CD4-positive, alpha-beta T cell treated with Interleukin-12 subunit alpha and Interleukin-12 subunit beta, for 1 hour (primary cell): ENCODE data around the gene PKIB.
"Not testable (repeated sequence)": the region's sequence is repeated elsewhere in the genome, so short reads cannot be mapped to it uniquely, and the experiment has no call there.

ENCODE experiments used
- DNase-seq: peaks from one replicate; pipeline ENCODE4 v3.0.0-alpha.2; 2020

PKIB gene

DNA sequence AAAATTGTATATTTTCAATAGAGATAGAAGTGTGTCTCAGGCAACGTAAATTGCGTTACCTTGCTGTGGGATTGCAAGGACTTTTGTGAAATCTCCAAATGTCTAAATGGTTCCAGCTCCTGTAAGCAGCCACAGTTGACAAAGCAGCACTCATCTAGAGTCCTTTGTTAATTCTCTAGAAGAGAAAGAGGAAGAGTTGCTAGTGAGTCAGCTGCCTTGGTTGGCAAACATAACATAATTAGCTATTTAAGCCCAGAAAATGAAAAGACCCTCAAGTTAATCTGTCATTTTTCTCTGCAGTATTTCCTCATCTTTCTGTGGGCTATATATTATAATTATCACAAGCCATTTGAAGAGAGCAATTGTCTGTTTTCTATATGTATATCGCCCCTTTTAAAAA lies 102.9 kb downstream of the PKIB start:
- no peak for DNase-seq

DNA sequence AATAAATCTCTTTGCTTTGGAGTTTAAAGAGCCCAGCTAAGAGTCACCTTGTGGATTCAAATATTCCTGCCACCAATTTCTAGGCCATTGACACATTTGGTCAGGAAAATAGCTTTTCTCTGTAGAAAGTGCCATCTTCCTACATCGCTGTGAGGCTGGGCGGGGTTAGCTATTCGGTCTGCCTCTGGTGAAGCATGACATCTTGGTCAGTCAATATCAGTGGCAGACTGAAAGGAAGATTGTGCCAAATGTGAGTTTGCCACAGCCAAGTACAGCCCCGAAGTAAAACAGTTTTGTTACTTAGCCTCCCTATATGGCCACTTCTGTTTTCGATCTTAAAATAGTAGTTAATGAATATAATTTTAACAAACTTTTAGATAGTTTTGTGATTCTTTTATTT lies 103.9 kb downstream of the PKIB start:
- DNase-seq, result no peak

DNA sequence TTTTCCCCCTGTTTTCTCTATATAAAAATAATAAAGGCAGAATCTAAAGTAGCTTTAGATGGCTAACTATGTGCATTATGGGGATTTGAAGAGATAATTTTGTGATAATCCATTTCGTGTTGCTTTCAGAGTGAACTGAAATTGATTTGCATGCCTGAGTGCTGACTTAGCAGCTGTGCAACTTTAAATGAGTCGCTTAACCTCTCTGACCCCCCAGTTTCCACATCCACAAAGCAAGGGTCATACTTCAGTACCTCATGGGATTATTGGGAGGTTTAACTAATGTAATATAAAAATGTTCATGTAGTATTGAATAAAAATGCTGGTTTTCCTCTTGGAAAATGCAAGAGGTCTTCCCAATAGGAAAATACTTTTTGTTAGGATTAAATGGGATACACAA lies 105.5 kb downstream of the PKIB start:
- no peak for DNase-seq

DNA sequence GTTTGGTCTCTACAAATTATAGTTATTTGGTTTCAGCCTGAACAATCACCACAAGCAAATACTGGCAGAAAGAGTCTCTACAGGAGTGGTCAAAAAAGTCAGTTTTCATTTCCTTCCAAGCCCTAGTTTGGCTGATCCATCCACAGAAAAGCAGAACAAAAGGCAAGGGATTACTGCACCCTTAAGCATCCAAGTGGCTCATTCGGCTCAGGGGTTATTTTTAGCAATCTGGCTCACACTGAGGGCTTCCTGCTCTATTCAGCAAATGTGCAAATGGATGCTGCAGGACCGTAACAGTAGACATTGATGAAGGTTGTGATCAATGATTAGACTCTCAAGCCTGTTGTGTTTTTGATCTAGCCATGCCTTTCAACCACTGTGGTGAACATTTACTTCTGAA lies 107.1 kb downstream of the PKIB start:
- DNase-seq, result no peak

DNA sequence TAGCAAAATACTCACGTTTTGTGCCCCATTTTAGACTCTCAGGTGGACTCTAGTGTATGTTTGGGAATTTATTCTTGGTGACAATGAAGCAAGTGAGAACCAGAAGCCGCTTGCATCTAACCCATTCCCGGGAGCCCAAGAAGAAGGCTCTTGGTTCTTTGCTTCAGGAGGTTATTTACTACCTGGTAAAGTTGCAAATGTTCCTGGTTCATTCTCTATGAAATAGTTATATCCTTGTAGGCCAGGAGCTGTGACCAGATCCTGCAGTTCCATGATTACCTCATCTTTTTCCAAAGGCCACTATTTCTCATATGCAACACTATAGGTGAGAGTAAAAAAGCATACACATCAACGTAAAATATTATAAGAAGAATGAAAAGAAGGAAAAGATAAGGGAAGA lies 108.4 kb downstream of the PKIB start:
- no peak for DNase-seq

DNA sequence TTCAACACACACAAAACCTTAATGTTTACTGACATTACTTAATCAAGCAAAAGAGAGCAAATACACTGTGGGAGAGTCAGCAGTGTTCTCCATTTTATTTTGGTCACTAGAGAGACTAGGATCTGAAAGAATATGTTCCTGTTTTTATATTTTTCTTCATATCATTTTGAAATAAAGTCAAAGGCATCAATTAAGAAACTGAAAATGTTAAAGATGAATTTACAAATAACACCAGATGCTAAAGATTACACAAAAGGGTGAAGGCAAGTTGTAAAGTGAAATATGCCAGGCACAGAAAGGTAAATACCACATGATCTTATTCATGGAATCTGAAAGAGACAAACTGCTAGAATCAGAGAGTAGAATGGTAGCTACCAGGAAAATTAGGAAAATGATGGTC lies 109.0 kb downstream of the PKIB start:
- no peak for DNase-seq

DNA sequence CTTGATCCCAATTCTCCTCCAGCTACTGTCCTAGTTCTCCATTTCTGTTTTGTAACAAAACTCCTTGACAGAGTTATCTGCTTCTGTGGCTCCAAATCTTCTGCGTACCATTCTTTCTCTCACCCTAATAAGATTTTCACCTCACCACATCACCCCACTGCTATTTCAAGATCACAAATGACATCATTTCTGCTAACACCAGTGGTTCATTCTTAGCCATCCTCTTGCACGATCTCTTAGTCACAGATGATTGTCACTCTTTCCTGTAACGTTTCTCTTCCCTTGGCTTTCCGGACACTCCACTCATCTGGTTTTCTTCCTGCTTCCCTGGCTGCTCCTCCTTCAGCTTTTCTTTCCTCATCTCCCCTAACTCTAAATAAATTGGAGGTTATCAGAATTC lies 112.5 kb downstream of the PKIB start:
- no peak for DNase-seq

DNA sequence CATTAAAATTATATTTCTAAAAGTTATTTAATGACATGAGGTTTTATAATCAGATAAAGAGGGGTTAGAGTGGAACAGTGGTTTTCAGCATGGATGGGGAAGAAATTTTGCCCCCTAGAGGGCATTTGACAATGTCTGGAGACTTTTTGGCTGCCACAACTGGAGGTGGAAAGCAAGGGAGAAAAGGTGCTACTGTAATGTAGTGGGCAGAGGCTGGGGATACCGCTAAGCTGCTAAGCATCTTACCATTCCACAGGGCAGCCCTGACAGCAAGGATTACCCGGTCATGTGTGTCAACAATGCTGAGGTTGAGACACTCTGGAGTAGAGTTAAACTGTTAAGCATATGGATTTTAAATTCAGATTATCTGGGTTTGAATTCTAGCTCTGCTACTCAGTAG lies 116.4 kb downstream of the PKIB start:
- DNase-seq, result no peak

DNA sequence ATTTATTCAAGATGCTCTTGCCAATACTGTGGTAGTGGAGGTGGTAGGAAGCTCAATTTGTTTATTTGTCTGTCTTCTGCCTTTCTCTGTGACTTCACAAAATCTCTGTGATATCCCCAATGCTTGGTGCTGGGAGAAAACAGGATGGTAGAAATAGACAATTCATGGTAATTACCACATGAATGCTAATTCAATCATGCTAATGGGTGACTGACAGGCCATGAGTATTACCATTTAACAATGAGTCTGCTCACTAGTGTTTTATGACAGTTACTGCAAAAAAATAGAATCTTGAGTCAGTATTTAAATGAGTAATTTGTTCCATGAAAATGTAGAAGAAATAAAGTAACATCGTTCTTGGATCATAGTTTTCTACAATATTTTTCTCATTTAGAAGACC lies 117.0 kb downstream of the PKIB start:
- DNase-seq, result no peak

DNA sequence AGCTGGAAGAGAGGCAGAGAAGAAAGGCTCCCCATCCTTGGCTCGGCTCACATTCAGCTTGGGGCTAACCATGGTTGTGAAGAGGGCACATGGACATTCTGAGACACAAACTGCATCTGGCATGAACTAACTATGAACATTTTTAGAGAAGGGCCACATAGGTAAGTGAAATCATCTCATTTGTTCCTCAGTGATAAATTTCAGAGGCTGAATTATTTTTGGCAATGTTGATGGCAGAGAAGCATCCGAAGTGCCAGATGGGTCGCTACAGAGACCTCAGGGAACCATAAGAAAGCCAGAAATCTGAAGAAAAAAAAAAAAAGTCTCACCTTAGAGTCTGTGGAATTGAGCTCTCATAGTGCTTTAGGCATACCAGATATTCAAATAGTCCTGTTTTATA lies 120.1 kb downstream of the PKIB start:
- no peak for DNase-seq

DNA sequence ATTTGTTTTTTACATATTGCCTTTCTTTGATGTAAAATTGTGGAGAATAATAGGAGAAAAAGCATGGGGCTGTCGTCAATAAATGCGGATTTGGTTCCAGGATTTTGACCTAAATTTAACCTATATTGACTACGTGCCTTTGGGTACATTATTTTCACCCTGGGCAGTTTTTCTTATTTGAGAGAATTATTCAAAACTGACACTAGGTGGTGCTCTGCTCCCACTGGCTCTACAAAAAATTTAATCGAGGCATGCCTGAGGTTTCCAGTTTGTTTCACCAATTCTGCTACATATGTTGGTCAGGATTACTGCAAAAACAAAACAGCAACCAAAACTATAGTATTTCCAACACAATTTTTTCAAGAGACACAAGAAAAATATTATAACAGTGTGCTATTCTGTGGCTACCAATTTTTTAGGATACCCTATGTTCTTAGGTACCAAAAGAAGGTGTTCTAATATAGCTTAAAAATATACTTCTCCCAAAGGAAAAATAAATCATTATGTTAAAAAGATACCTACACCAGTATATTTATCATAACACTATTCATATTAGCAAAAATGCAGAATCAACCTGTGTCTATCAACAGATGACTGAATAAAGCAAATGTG lies 120.7 kb downstream of the PKIB start:
- peak; percentile 23 for DNase-seq

DNA sequence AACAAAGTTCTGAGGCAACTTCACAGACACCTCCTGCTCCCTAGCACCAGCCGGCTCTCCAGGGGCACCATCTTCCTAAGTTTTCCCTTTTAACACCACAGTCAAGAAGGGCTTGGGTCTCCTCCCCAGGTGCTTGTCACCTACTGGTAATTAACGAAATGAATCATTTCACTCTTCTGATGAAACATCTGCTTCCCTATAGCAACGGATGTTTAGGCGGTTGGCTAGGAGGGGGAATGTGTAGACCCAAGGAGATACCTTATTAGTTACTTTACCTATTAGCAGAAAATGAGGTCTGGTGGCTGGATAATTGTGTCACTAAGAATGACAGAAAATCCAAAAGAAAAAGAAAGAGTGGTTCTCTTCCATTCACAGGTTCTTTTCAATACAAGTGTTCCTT lies 123.1 kb downstream of the PKIB start:
- no peak for DNase-seq

DNA sequence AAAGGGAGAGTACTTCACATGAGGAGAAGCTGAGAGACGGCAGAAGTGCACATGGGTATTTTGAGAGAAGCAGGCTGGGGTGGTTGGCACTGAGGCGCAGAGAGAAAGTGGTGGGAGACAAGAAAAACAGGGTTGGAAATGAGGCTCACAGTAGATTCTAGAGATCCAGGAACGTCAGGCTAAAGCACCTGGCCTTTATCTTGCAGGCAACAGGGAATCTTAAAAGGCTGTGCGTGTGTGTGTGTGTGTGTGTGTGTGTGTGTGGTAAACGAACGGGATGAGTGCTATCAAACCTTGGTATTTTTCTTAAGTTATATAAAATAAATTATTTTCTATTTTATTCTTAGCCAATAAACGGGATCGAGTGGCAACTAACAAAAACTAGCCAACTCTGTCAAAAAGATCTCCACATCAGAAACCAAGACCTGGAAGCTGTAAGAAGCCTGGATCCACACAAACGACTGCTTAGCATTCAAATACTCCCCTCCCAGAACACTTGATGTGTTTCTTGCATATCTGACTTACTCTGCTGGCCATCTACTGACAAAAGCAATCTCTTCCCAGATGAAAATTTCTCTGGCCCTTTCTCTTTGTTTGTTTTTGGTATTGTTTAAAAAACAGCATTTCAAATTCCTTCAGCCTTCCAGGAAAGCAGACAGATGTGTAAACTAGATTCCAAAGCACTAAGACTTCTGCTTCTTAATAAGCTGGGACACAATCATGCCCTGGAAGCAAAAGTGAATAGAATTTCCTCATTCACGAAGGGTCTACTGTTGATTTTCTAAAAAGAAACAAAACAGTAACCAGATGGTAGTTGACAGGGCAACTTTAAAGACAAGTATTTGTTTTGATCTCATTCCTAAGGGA lies 124.6 kb downstream of the PKIB start:
- DNase-seq, result no peak

DNA sequence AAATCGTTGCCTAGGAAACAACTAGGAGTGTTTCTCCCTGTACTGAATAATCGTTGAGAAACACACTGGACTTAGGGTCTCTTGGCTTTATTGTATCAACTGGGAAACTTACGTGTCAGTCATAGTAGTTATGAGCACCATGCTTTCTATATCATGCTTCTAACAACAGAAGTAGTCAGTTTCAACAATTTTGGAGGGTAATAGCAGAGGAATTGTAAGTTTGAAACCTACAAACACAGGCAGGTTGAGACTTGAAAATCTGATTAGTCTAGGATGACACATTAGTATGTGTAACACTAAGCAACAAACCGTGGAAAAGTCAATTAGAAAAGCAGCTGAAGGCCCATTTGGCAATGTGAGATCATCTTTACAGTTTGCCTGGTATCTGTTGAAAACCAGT lies 125.4 kb downstream of the PKIB start:
- DNase-seq, result no peak

DNA sequence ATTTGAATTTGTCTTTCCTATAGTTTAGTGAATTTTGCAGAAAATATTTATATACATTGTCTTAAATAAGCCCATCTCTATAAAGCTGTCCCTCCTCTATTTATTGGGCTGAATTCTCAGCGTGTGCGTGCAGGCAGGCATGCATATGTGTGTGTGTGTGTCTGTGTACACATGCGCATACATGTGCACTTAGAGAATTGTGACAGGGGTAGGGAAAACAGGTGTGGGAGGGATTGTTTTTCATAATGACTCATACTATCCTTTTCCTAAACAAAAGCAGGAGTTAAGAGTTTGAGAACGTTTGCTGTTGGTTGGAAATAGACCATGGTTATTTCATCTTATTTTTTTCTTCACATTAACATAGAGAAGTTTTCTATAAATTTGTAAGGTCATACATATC lies 126.0 kb downstream of the PKIB start:
- no peak for DNase-seq

DNA sequence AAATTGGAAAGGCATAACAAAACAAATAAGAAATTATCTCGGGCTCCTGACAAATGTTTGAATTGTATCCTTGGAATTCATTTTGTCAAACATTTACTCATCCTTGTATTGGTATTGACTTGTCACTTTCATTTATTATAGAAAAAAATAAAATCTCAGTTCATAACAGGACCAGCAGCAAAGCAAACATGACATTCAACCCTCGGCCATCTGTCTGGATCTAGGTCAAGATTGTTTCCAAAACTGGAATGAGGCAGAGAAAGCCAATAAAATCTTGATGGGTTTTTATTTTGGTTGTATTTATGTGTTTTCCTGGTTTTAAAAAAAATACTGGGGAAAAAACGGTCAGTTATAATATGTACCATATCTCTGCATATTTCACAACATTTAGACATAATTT lies 126.4 kb downstream of the PKIB start:
- no peak for DNase-seq

DNA sequence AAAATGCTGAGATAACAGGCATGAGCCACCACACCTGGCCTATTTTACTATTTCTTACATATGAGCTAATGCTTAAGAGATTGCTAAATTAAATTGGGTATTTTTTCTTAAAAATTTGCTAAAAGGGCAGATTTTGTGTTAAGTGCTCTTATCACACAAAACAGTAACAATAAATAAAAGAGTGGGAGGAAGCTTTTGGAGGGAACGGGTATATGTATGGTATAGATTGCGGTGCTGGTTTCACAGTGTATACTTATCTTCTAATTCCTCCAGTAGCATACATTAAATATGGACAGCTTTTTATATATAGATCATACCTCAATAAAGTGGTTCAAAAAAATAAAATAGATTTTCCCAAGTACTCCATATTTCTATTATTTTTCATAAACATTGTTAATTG lies 129.9 kb downstream of the PKIB start:
- no peak for DNase-seq

DNA sequence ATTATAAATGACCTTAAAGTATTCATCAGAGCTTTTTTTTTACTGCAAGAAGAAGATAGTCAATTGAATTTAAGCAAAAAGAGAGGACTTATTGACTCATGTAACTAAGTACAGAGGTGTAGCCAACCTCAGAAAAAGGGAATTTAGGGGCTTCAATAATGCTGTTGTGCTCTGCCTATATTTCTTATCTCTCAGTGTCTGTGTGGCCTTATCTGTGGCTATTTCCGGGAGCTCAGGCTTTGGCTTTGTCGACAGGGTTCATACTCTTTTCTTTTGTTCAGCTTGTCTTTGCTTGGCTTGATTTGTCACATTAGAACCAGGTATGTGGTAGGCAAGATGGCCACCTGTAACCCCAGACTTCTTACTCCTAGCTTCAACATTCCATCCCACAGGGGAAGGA lies 130.7 kb downstream of the PKIB start:
- DNase-seq, result no peak

DNA sequence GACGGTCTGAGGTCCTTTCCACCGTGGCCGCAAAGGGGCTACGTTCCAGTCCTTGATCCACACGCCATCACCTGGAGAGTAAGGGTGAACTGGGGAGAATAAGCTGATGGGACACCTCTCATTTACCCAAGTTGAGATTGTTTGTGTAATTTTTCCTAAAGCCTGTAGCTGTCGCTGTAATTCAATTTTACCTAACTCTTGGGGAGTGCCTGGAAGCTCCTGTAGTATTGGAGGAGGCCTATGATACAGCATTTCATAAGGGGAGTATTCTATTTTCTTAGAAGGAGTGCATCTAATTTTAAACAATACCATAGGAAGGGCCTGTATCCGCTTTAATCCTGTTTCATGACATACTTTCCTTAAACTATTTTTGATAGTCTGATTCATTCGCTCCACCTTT lies 134.0 kb downstream of the PKIB start:
- DNase-seq, result not testable (repeated sequence)

DNA sequence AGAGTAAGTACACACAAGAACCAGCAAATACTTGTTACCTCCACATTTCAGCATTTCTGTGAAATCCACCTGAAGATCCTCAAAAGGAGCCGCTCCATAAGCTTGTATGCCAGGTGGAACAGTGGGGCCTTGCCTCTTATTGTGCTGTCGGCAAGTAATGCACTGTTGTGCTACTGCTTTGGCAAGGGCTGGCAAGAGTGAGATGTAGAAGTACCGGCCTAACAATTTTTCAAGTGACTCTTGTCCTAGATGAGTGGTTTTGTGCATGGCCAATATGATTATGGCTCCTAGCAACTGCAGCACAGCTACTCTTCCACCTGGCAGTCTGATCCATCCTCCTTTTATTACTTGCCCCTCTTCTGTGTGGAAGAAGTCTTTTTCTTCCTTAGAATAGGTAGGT lies 134.7 kb downstream of the PKIB start:
- DNase-seq, result not testable (repeated sequence)

DNA sequence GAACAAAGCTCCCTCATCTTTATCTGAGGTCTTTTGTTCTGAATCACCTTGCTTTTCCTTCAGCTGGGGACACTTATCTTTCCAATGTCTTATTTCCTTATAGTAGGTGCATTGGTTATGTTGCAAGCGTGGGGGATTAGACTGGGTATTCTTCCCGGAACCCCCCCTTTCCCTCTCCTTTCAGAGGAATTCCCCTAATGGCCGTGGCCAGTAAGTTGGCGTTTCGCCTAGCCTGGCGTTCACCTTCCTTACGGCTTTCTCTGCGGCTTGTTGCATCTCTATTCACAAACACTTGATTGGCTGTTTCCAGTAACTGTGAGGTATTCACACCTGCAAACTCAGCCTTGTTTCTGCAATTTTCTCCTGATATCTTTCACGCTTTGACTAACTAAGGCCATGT lies 136.5 kb downstream of the PKIB start:
- DNase-seq, result no peak

DNA sequence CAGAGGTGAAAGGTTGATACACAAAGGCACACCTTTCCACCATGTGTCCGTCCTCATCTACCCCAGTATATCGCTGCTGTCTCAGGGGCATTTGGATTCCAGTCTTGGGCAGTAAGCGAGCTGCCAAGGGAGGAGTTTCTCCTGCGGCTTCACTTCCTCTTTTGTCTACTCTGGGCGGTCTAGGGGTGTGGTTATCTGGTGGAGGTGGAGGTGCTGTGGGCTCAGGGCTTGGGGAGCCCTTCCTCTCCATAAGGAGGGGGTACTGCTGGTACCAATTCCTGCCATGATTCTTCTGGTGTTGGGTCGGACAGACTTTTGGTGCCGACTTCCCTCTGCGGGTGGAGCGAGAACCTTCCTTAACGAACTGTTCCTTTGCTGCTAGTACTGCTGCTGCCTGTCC lies 137.4 kb downstream of the PKIB start:
- no peak for DNase-seq

DNA sequence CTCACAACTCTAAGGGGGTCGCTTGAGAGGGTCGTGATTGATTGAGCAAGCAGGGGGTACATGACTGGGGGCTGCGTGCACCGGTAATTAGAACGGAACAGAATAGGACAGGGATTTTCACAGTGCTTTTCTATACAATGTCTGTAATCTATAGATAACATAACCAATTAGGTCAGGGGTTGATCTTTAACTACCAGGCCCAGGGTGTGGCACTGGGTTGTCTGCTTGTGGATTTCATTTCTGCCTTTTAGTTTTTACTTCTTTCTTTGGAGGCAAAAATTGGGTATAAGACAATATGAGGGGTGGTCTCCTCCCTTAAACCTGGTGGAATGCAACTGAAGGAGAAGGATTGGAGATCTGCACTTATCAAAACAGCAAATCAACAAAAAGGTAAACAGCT lies 138.7 kb downstream of the PKIB start:
- not testable (repeated sequence) for DNase-seq

DNA sequence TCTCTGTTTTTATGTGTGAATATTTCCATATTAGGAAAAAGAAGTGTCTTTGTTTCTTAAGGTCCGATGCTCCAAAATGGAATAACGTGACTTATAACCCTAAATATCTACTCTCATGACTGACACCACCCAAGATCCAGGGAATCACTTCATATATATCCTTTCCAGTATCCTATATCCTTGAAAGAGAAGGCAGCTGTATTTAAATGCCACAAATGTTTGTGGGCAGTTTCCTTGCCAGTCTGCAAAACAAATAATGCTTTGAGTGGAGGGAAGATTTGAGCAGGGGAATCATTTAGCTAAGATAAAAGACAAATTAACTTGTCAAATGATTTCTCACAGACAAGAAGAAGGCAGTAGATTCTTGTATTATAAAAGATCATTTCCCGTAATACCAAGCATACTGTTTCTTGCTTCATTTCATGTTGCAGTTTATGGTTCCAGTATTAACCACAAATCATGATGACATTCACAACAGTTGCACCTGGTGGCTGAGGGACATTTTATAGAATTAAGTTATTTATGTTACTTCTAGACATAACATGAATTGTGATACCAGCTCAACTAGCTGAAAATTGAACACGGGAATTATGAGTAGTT lies 139.3 kb downstream of the PKIB start:
- no peak for DNase-seq
